ENCODE results near the gene PRMT3. TPM values are rescaled to one million over a fixed set of nuclear protein-coding genes. Genes with fewer than 3 reads are reported as not detected.

Gene PRMT3
- polyA plus RNA-seq, 3 donors, result 4.5 to 8.4 (median 6.1) TPM

DNA sequence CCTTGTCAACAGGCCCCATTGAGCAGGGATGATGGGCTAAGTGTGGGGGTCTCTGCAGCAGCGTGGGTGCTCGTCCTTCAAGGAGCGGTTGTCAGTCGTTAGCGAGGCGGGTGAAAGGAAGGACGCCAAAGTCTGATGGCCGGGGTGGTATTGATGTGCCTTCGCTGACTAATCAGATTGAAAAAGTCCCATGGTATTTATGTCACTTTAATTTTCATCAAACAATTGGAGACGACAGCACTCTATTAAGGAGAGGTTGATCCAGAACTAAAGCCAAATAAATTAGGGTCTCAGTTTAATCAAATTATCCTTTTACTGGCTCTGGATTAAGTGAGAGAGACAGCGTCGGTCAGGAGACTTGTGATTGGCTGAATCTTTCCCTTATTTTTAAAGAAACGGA is 14.4 kb upstream of the PRMT3 start:
- H3K4me3 Mint-ChIP-seq, result no peak overlapping the region
- no peaks in the 10 kb centered on the region for H4K20me1 ChIP-seq (ENCODE audit: insufficient read depth, low read length)
- no peaks in the 10 kb centered on the region for H3K27me3 ChIP-seq (ENCODE audit: control insufficient read depth in 2 of 2, insufficient read depth in 2 of 2, low read length in 2 of 2)
- no peaks in the 10 kb centered on the region for H3K4me1 ChIP-seq (ENCODE audit: control insufficient read depth in 1 of 2, insufficient read depth in 2 of 2, low read length in 2 of 2)
- H3K9me3 ChIP-seq (replicated peaks in 1 of 2; ENCODE audit: control insufficient read depth in 1 of 2, insufficient read depth in 1 of 2, low read length in 2 of 2), result no peaks in the 10 kb centered on the region
- no peak overlapping the region for H3K9ac ChIP-seq (ENCODE audit: insufficient read depth, low read length, poor library complexity, severe bottlenecking)
- peaks cover 3% of the 10 kb centered on the region for H3K4me1 Mint-ChIP-seq
- H3K4me3 ChIP-seq (replicated peaks in 1 of 3; ENCODE audit: low read depth in 2 of 3, low read length in 3 of 3), result no peak overlapping the region
- no peak overlapping the region for H3K27ac ChIP-seq (ENCODE audit: low read depth in 1 of 2, low read length in 2 of 2)
- H3K36me3 ChIP-seq (replicated peaks in 1 of 2; ENCODE audit: control insufficient read depth in 1 of 2, insufficient read depth in 2 of 2, low read length in 2 of 2), result peaks cover 28 to 88% of the 10 kb centered on the region in 2 donors
- TF ChIP-seq, protein P1, sequence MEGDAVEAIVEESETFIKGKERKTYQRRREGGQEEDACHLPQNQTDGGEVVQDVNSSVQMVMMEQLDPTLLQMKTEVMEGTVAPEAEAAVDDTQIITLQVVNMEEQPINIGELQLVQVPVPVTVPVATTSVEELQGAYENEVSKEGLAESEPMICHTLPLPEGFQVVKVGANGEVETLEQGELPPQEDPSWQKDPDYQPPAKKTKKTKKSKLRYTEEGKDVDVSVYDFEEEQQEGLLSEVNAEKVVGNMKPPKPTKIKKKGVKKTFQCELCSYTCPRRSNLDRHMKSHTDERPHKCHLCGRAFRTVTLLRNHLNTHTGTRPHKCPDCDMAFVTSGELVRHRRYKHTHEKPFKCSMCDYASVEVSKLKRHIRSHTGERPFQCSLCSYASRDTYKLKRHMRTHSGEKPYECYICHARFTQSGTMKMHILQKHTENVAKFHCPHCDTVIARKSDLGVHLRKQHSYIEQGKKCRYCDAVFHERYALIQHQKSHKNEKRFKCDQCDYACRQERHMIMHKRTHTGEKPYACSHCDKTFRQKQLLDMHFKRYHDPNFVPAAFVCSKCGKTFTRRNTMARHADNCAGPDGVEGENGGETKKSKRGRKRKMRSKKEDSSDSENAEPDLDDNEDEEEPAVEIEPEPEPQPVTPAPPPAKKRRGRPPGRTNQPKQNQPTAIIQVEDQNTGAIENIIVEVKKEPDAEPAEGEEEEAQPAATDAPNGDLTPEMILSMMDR (IDR thresholded peaks at IDR 0.05), result no peak
- H3K79me2 ChIP-seq (ENCODE audit: insufficient read depth, low read length), result no peaks in the 10 kb centered on the region
- H3K9me3 Mint-ChIP-seq, result peaks cover 0 to 3% (median 0%) of the 10 kb centered on the region in 7 donors
- no peak for DNase-seq
- H3K27me3 Mint-ChIP-seq (ENCODE audit: low read depth in 3 of 3), result no peaks in the 10 kb centered on the region
- H3K4me2 ChIP-seq (replicated peaks; ENCODE audit: extremely low read depth, low read length, poor library complexity, severe bottlenecking), result no peak overlapping the region
- no peak overlapping the region for H2AFZ ChIP-seq (ENCODE audit: insufficient read depth, low read depth, low read length, poor library complexity, severe bottlenecking)
- 90% methylated on average over 7 of the region's 13 CpGs for WGBS (ENCODE audit: insufficient coverage)
- intact Hi-C loops (cut with micrococcal nuclease), result no loop called here
- peaks cover 65 to 83% of the 10 kb centered on the region in 2 donors for H3K36me3 Mint-ChIP-seq
- no peak overlapping the region for H3K27ac Mint-ChIP-seq

GRCh38 chr11:20373568-20374209 is 13.8 kb upstream of the PRMT3 start:
- no peaks in the 10 kb centered on the region for H3K4me1 ChIP-seq (ENCODE audit: control insufficient read depth in 1 of 2, insufficient read depth in 2 of 2, low read length in 2 of 2)
- Mint-ChIP-seq H3K9me3 (peaks cover 0 to 3% (median 0%) of the 10 kb centered on the region in 7 donors), H3K4me1 (no peaks in the 10 kb centered on the region), H3K27ac (no peak overlapping the region), H3K36me3 (peaks cover 63 to 83% of the 10 kb centered on the region in 2 donors), H3K4me3 (no peak overlapping the region), H3K27me3 (ENCODE audit: low read depth in 3 of 3) (no peaks in the 10 kb centered on the region)
- WGBS (ENCODE audit: insufficient coverage), result no CpG with 5 or more reads among the region's 3 CpGs
- intact Hi-C loops (cut with micrococcal nuclease), result no loop called here
- no peaks in the 10 kb centered on the region for H3K9me3 ChIP-seq (replicated peaks in 1 of 2; ENCODE audit: control insufficient read depth in 1 of 2, insufficient read depth in 1 of 2, low read length in 2 of 2)
- DNase-seq, result no peak
- H3K4me2 ChIP-seq (replicated peaks; ENCODE audit: extremely low read depth, low read length, poor library complexity, severe bottlenecking), result no peak overlapping the region
- H3K36me3 ChIP-seq (replicated peaks in 1 of 2; ENCODE audit: control insufficient read depth in 1 of 2, insufficient read depth in 2 of 2, low read length in 2 of 2), result peaks cover 32 to 88% of the 10 kb centered on the region in 2 donors
- TF ChIP-seq, protein P1 (IDR thresholded peaks at IDR 0.05), result no peak
- no peak overlapping the region for H3K27ac ChIP-seq (ENCODE audit: low read depth in 1 of 2, low read length in 2 of 2)
- no peak overlapping the region for H3K4me3 ChIP-seq (replicated peaks in 1 of 3; ENCODE audit: low read depth in 2 of 3, low read length in 3 of 3)
- no peaks in the 10 kb centered on the region for H3K27me3 ChIP-seq (ENCODE audit: control insufficient read depth in 2 of 2, insufficient read depth in 2 of 2, low read length in 2 of 2)
- no peak overlapping the region for H2AFZ ChIP-seq (ENCODE audit: insufficient read depth, low read depth, low read length, poor library complexity, severe bottlenecking)
- H3K79me2 ChIP-seq (ENCODE audit: insufficient read depth, low read length), result no peaks in the 10 kb centered on the region
- H4K20me1 ChIP-seq (ENCODE audit: insufficient read depth, low read length), result no peaks in the 10 kb centered on the region
- no peak overlapping the region for H3K9ac ChIP-seq (ENCODE audit: insufficient read depth, low read length, poor library complexity, severe bottlenecking)
